ENCODE results near the gene IPCEF1. TPM values are rescaled to one million over a fixed set of nuclear protein-coding genes. Genes with fewer than 3 reads are reported as not detected.

Gene IPCEF1
- total RNA-seq, 1 experiment from 2014 or later: 0.48 TPM

- no peak overlapping the region for H4K8ac ChIP-seq (replicated peaks; ENCODE audit: insufficient read length, low read depth, low read length)
- no peak overlapping the region for H3K56ac ChIP-seq (ENCODE audit: insufficient read length, low read depth, low read length)
- no peak for TF ChIP-seq CTCF (conservative IDR thresholded peaks at IDR 0.05)
- H3K23me2 ChIP-seq (ENCODE audit: insufficient read length, low read depth, low read length, poor library complexity, severe bottlenecking): no peaks in the 10 kb centered on the region
- H4K91ac ChIP-seq (ENCODE audit: insufficient read length, low read depth, low read length): no peak overlapping the region
- H4K20me1 ChIP-seq (ENCODE audit: control insufficient read depth, insufficient read depth, insufficient read length): no peaks in the 10 kb centered on the region
- no peak overlapping the region for H2AFZ ChIP-seq (ENCODE audit: low read length)
- no peak overlapping the region for H3K23ac ChIP-seq (ENCODE audit: insufficient read length, low read depth, low read length)
- no peak overlapping the region for H4K5ac ChIP-seq (ENCODE audit: insufficient read length, low read depth, low read length)
- H3K14ac ChIP-seq (ENCODE audit: insufficient read depth, low read length): no peak overlapping the region
- H3K4ac ChIP-seq (ENCODE audit: low read depth, low read length): no peak overlapping the region
- no peak overlapping the region for H3K27ac ChIP-seq (ENCODE audit: insufficient read length, low read depth, low read length)
- H2BK15ac ChIP-seq (ENCODE audit: low read depth, low read length): no peak overlapping the region
- no peak overlapping the region for H2BK12ac ChIP-seq (ENCODE audit: insufficient read length, low read depth, low read length)
- no peaks in the 10 kb centered on the region for H3K9me3 ChIP-seq (ENCODE audit: control insufficient read depth, low read depth, low read length)
- no peak for DNase-seq
- peaks cover 2 to 16% of the 10 kb centered on the region in 2 experiments; a peak in 3 of 4 replicates for H3K4me1 Mint-ChIP-seq
- no peaks in the 10 kb centered on the region for H3K27me3 Mint-ChIP-seq (ENCODE audit: low read depth)
- no peaks in the 10 kb centered on the region for H3K79me2 ChIP-seq (ENCODE audit: insufficient read depth, low read length)
- H3K79me1 ChIP-seq (ENCODE audit: insufficient read depth, low read depth, low read length, poor library complexity, severe bottlenecking): no peaks in the 10 kb centered on the region
- H2BK20ac ChIP-seq (ENCODE audit: low read depth, low read length, poor library complexity, severe bottlenecking): no peak overlapping the region
- no peak overlapping the region for H3K18ac ChIP-seq (ENCODE audit: insufficient read length, low read depth, low read length)
- H3K4me2 ChIP-seq (ENCODE audit: insufficient read depth, insufficient read length, low read length): no peak overlapping the region
- H3K27ac Mint-ChIP-seq: peak overlapping the region in 2 of 3 experiments; percentile 48 to 89; a peak in 3 of 7 replicates
- no peak overlapping the region for H3K4me3 Mint-ChIP-seq
- no peak overlapping the region for H2AK5ac ChIP-seq (ENCODE audit: insufficient read length, low read length)
- no peak overlapping the region for H2BK5ac ChIP-seq (ENCODE audit: insufficient read length, low read length)
- no peaks in the 10 kb centered on the region for H3K4me1 ChIP-seq (ENCODE audit: insufficient read depth, low read length)
- no peaks in the 10 kb centered on the region for H3K9me3 Mint-ChIP-seq
- peaks cover 12 to 31% (median 13%) of the 10 kb centered on the region in 3 experiments for H3K36me3 Mint-ChIP-seq (ENCODE audit: insufficient read depth in 1 of 3, low read depth in 3 of 3)
- H2BK120ac ChIP-seq (ENCODE audit: low read depth, low read length, poor library complexity, severe bottlenecking): no peak overlapping the region
- no peak overlapping the region for H3T11ph ChIP-seq (ENCODE audit: low read length)
- H3K27me3 ChIP-seq (ENCODE audit: insufficient read depth, low read length): no peaks in the 10 kb centered on the region
- no CpG with 5 or more reads among the region's 4 CpGs for WGBS (ENCODE audit: extremely low coverage, insufficient read length, low lambda C conversion rate)
- no peak overlapping the region for H3K9ac ChIP-seq (ENCODE audit: extremely low read depth, insufficient read length, low read length)
Measured at GRCh38 chr6:154403788-154404187, 47.2 kb upstream of the IPCEF1 start.

All from H9 (cell line).